WERI-Rb-1 (cell line): ENCODE results near the gene GPR108.
A peak's percentile ranks its signal among the peaks of the same experiment; 100 is the strongest.

Source experiments
- DNase-seq: peaks from one replicate; pipeline ENCODE4 v3.0.0-alpha.2; 2020
- H3K27ac ChIP-seq: fragments of 250-450 bp; sonication (Bioruptor Pico); 2 replicates; pipeline ENCODE4 v1.5.1; 2020; ENCODE audit warnings: mild to moderate bottlenecking, moderate library complexity
- H3K27me3 ChIP-seq: fragments of 250-450 bp; sonication (Bioruptor Pico); 2 replicates; pipeline ENCODE4 v1.5.1; 2021; ENCODE audit warnings: mild to moderate bottlenecking, low read depth, moderate library complexity; ENCODE audit not compliant: insufficient read depth, severe bottlenecking
- H3K36me3 ChIP-seq: fragments of 250-450 bp; sonication (Bioruptor Pico); 2 replicates; pipeline ENCODE4 v1.5.1; 2020; ENCODE audit warnings: mild to moderate bottlenecking, moderate library complexity
- H3K4me3 ChIP-seq: 2 replicates; pipeline ENCODE4 v1.5.1; 2011; ENCODE audit warnings: low read depth, mild to moderate bottlenecking, control low read depth, low read length
- H3K9me3 ChIP-seq: fragments of 250-450 bp; sonication (Bioruptor Pico); 2 replicates; pipeline ENCODE4 v1.5.1; 2021; ENCODE audit warnings: mild to moderate bottlenecking, moderate library complexity; ENCODE audit not compliant: severe bottlenecking
- TF ChIP-seq, protein P1 (sequence below): IDR thresholded peaks from 2 replicates; pipeline ENCODE4 v1.5.1; 2011; ENCODE audit warnings: low read depth, mild to moderate bottlenecking, control low read depth, inconsistent platforms, low read length

The GPR108 gene

DNA sequence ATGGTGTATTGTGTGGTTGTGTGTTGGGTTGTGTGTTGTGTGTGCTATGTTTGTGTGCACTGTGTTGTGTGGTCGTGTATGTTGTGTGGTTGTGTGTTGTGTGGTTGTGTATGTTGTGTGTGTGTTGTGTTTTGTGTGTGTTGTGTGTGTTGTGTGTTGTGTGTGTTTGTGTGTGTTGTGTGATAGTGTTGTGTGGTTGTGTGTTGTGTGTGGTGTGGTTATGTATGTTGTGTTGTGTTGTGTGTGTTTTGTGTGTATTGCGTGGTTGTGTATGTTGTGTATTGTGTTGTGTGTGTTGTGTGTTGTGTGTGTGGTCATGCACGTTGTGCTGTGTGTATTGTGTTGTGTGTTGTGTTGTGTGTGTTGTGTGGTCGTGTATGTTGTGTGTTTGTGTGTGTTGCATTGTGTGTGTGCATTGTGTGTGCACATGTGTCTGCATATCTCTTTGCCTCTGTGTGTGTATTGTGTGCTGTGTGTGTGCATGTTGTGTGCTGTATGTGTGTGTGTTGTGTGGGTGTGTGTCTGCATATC lies 19.9 kb downstream of the GPR108 start:
- no peak for DNase-seq
- Histone ChIP-seq H3K4me3 (no peak overlapping the region), H3K36me3 (no peaks in the 10 kb centered on the region), H3K27ac (no peak overlapping the region), H3K27me3 (peaks cover 3% of the 10 kb centered on the region), H3K9me3 (no peaks in the 10 kb centered on the region)
- TF ChIP-seq, protein P1, sequence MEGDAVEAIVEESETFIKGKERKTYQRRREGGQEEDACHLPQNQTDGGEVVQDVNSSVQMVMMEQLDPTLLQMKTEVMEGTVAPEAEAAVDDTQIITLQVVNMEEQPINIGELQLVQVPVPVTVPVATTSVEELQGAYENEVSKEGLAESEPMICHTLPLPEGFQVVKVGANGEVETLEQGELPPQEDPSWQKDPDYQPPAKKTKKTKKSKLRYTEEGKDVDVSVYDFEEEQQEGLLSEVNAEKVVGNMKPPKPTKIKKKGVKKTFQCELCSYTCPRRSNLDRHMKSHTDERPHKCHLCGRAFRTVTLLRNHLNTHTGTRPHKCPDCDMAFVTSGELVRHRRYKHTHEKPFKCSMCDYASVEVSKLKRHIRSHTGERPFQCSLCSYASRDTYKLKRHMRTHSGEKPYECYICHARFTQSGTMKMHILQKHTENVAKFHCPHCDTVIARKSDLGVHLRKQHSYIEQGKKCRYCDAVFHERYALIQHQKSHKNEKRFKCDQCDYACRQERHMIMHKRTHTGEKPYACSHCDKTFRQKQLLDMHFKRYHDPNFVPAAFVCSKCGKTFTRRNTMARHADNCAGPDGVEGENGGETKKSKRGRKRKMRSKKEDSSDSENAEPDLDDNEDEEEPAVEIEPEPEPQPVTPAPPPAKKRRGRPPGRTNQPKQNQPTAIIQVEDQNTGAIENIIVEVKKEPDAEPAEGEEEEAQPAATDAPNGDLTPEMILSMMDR: no peak

- TF ChIP-seq, protein P1: peak; percentile 38; the same call in 1 of the 2 replicates
- no peaks in the 10 kb centered on the region for H3K36me3 ChIP-seq
- no peaks in the 10 kb centered on the region for H3K9me3 ChIP-seq
- no peak for DNase-seq
- peaks cover 3% of the 10 kb centered on the region for H3K27me3 ChIP-seq
- no peak overlapping the region for H3K4me3 ChIP-seq
- H3K27ac ChIP-seq: no peak overlapping the region
Observed at GRCh38 chr19:6717036-6717435, 20.3 kb downstream of the GPR108 start.

- H3K9me3 ChIP-seq: no peaks in the 10 kb centered on the region
- H3K4me3 ChIP-seq: no peak overlapping the region
- TF ChIP-seq, protein P1: no peak
- H3K36me3 ChIP-seq: no peaks in the 10 kb centered on the region
- peaks cover 6% of the 10 kb centered on the region for H3K27me3 ChIP-seq
- no peak overlapping the region for H3K27ac ChIP-seq
- no peak for DNase-seq
Observed at GRCh38 chr19:6716610-6716970, 20.8 kb downstream of the GPR108 start.

GRCh38 chr19:6714749-6715555 lies 22.4 kb downstream of the GPR108 start:
- Histone ChIP-seq H3K27ac (no peak overlapping the region), H3K36me3 (no peaks in the 10 kb centered on the region), H3K4me3 (no peak overlapping the region), H3K27me3 (peaks cover 21% of the 10 kb centered on the region), H3K9me3 (no peaks in the 10 kb centered on the region)
- TF ChIP-seq, protein P1: no peak
- no peak for DNase-seq

DNA sequence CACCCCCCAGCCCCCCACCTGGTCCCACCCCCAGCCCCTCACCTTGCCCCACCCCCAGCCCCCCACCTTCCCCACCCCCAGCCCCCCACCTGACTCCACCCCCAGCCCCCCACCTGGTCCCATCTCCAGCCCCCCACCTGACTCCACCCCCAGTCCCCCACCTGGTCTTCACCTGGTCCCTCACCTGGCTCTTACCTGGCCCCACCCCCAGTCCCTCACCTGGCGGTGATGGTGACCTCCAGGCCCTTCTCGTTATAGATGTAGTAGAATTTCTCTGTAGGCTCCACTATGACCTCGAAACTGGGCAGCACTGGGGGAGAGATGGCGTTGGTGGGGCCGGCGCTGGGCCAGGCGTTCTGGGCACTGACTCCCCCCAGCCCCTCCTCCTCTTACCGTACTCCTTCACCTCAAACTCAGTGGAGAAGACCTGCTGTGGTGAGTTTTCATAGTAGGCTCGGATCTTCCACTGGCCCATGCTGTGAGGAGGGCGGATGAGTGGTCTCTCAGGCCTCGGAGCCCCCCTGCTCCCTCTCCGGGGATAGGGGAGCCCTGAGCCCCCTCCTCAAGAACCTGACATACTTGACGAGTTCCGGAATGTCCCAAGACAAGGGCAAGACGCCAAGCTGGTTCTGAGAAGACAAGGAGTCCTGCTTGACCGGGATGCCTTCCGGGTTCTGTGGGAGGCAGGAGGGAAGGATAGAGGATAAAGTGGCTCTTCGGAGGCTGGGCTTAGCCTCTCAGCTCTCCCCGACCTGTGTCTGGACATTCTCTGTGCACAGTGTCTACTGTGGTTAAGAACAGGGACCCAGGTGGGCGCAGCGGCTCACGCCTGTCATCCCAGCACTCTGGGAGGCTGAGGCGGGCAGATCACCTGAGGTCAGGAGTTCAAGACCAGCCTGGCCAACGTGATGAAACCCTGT lies 23.3 kb downstream of the GPR108 start:
- TF ChIP-seq, protein P1: no peak
- DNase-seq: no peak
- Histone ChIP-seq H3K36me3 (no peaks in the 10 kb centered on the region), H3K9me3 (no peaks in the 10 kb centered on the region), H3K4me3 (no peak overlapping the region), H3K27me3 (peaks cover 30% of the 10 kb centered on the region), H3K27ac (no peak overlapping the region)
